GM12872 (cell line): ENCODE measurements around the gene ACOT7.

ENCODE experiments used
- CTCF ChIP-seq: IDR thresholded peaks from 3 replicates; pipeline ENCODE4 v1.5.1; 2011; ENCODE audit warnings: low read depth, mild to moderate bottlenecking, low read length, moderate library complexity; ENCODE audit not compliant: insufficient read depth

The ACOT7 gene

GRCh38 chr1:6331543-6332273 lies 61.9 kb downstream of the ACOT7 start:
- no peak for TF ChIP-seq CTCF

- no peak for TF ChIP-seq CTCF
These were observed 63.1 kb downstream of the ACOT7 start for GRCh38 chr1:6330410-6330911.

- TF ChIP-seq CTCF: no peak
These were observed 63.7 kb downstream of the ACOT7 start for GRCh38 chr1:6329851-6330250.

GRCh38 chr1:6329396-6329795 lies 64.2 kb downstream of the ACOT7 start:
- TF ChIP-seq CTCF: no peak

- no peak for TF ChIP-seq CTCF
These were observed 64.9 kb downstream of the ACOT7 start for GRCh38 chr1:6328696-6329095.

GRCh38 chr1:6328091-6328490 lies 65.5 kb downstream of the ACOT7 start:
- no peak for TF ChIP-seq CTCF

- no peak for TF ChIP-seq CTCF
These were observed 68.1 kb downstream of the ACOT7 start for GRCh38 chr1:6325482-6325881.
